Activated T-cell treated with anti-CD3 and anti-CD28 coated beads, Interleukin-2, amount 50 U/mL, for 72 hours (primary cell): Measurements from ENCODE around the gene MAML2. TPM values are rescaled to one million over a fixed set of nuclear protein-coding genes. Genes with fewer than 3 reads are reported as not detected.

ENCODE experiments used
- ATAC-seq, 2 donors: fragments of 150-1000 bp; cut with Tn5 transposase; replicated peaks in 1 of 2; 2 replicates each; pipeline ENCODE4 v1.10.0; 2021; ENCODE audit warnings: moderate library complexity in 2 of 2, mild to moderate bottlenecking in 1 of 2
- DNase-seq, 2 donors: peaks; one replicate each; pipeline ENCODE4 v3.0.0; 2021 to 2022; ENCODE audit warnings: mixed read lengths in 1 of 2
- H3K27ac Mint-ChIP-seq: one replicate; pipeline ENCODE4 v1.8.0; 2022; ENCODE audit warnings: mild to moderate bottlenecking, moderate library complexity, mixed read lengths
- H3K27me3 Mint-ChIP-seq: one replicate; pipeline ENCODE4 v1.8.0; 2022; ENCODE audit warnings: low read depth, mixed read lengths
- H3K36me3 Mint-ChIP-seq, 2 donors: one replicate each; pipeline ENCODE4 v1.8.0; 2022; ENCODE audit warnings: mixed read lengths in 2 of 2, mild to moderate bottlenecking in 1 of 2; ENCODE audit not compliant: insufficient read depth in 2 of 2
- H3K4me1 Mint-ChIP-seq: one replicate; pipeline ENCODE4 v1.8.0; 2022; ENCODE audit warnings: low read depth, mixed read lengths
- H3K4me3 Mint-ChIP-seq, 2 donors: one replicate each; pipeline ENCODE4 v1.8.0; 2022; ENCODE audit warnings: mild to moderate bottlenecking in 2 of 2, mixed read lengths in 2 of 2, moderate library complexity in 2 of 2
- H3K9me3 Mint-ChIP-seq, 2 donors: one replicate each; pipeline ENCODE4 v1.8.0; 2022; ENCODE audit warnings: mixed read lengths in 2 of 2
- total RNA-seq, 2 donors: library from RNA; stranded (reverse); gene quantifications; one replicate each; pipeline ENCODE4 v1.2.3, GENCODE V29; 2022

Gene MAML2
- total RNA-seq, 2 donors from 2014 or later = 30.5 to 34.6 TPM

- peaks cover 36% of the 10 kb centered on the region for H3K4me1 Mint-ChIP-seq
- no peaks in the 10 kb centered on the region for H3K27me3 Mint-ChIP-seq
- peaks cover 2 to 13% of the 10 kb centered on the region in 2 donors for H3K36me3 Mint-ChIP-seq
- H3K4me3 Mint-ChIP-seq = no peak overlapping the region
- DNase-seq (no peak), ATAC-seq (no peak)
- no peaks in the 10 kb centered on the region for H3K9me3 Mint-ChIP-seq
- H3K27ac Mint-ChIP-seq = no peak overlapping the region
These were observed 260.7 kb downstream of the MAML2 start for GRCh38 chr11:96082002-96082899.

- H3K4me1 Mint-ChIP-seq = peaks cover 43% of the 10 kb centered on the region
- no peak overlapping the region for H3K27ac Mint-ChIP-seq
- no peak for DNase-seq
- peaks cover 2 to 13% of the 10 kb centered on the region in 2 donors for H3K36me3 Mint-ChIP-seq
- H3K9me3 Mint-ChIP-seq = no peaks in the 10 kb centered on the region
- H3K4me3 Mint-ChIP-seq = no peak overlapping the region
- no peak for ATAC-seq
- no peaks in the 10 kb centered on the region for H3K27me3 Mint-ChIP-seq
These were observed 261.4 kb downstream of the MAML2 start for GRCh38 chr11:96081561-96081960.

- ATAC-seq (no peak), DNase-seq (no peak)
- peak overlapping the region; percentile 86 for H3K27ac Mint-ChIP-seq
- no peaks in the 10 kb centered on the region for H3K9me3 Mint-ChIP-seq
- peaks cover 62% of the 10 kb centered on the region for H3K4me1 Mint-ChIP-seq
- peak overlapping the region in 1 of 2 donors; percentile 19 for H3K4me3 Mint-ChIP-seq
- H3K27me3 Mint-ChIP-seq = no peaks in the 10 kb centered on the region
- peaks cover 2 to 13% of the 10 kb centered on the region in 2 donors for H3K36me3 Mint-ChIP-seq
These were observed 263.3 kb downstream of the MAML2 start for GRCh38 chr11:96079691-96080090.

- ATAC-seq (peak; percentile 89), DNase-seq (peak; percentile 26 to 40)
- peak overlapping the region; percentile 51 to 60 for H3K4me3 Mint-ChIP-seq
- H3K9me3 Mint-ChIP-seq = no peaks in the 10 kb centered on the region
- H3K27me3 Mint-ChIP-seq = no peaks in the 10 kb centered on the region
- peak overlapping the region; percentile 90 for H3K27ac Mint-ChIP-seq
- peaks cover 2 to 26% of the 10 kb centered on the region in 2 donors for H3K36me3 Mint-ChIP-seq
- peaks cover 84% of the 10 kb centered on the region for H3K4me1 Mint-ChIP-seq
These were observed 267.4 kb downstream of the MAML2 start for GRCh38 chr11:96075532-96075959.

DNA sequence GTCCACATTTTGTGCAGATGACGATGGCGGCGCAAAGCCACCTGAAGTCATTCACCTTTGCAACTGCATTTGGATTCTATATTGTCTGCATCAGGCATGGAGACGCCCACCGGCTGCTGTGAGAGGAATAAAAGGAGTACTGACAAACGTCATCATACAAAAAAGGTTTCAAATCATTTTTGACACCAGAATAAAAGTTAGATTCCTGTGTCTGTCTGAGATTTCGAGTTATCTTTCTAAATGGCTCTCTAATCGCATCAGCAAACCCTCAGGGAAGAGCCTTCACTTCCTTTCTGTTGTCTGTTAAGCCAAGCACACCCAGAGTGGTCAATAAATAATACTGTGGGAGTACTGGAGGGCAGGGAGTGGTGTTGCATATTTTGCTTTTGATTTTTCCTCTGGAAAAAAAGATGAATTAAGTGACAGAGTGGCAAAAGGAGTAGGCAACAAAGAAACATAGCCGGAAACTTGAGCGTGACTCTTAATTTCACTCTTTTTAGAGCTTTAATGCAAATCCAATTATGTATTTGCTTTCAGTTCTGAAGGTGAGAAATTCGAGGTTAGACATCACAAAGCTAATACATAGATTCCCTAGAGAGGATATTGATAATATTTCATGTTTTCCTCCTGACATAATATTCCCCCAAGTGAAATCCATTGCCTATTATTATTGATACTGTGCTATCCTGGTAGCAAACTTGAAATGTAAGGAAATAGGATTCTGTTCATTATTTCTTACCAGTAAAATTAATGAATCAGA lies 268.3 kb downstream of the MAML2 start:
- H3K36me3 Mint-ChIP-seq = peaks cover 2 to 21% of the 10 kb centered on the region in 2 donors
- DNase-seq (no peak), ATAC-seq (no peak)
- H3K4me3 Mint-ChIP-seq = peak overlapping the region; percentile 51 to 60
- no peaks in the 10 kb centered on the region for H3K27me3 Mint-ChIP-seq
- no peaks in the 10 kb centered on the region for H3K9me3 Mint-ChIP-seq
- H3K27ac Mint-ChIP-seq = peak overlapping the region; percentile 90
- H3K4me1 Mint-ChIP-seq = peaks cover 78% of the 10 kb centered on the region

DNA sequence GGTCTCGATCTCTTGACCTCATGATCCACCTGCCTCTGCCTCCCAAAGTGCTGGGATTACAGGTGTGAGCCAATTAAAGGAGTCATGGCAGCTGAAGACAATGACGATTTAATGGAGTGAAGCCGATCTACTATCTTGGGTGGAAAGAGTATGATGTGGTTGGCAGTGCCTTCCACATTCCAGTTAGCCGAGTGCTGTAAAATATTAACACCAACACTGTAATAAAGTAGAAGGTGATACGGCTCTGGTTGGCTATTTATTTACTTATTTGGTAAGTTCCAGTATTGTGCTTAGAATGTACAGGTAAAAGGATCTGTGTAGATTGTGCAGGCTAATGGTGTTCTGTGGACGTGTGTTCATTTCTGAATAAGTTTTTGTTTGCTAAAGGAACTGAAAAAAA lies 269.5 kb downstream of the MAML2 start:
- DNase-seq = no peak
- Mint-ChIP-seq H3K27ac (peak overlapping the region; percentile 32), H3K9me3 (no peaks in the 10 kb centered on the region), H3K4me1 (peaks cover 75% of the 10 kb centered on the region), H3K4me3 (no peak overlapping the region), H3K36me3 (peaks cover 2 to 19% of the 10 kb centered on the region in 2 donors), H3K27me3 (no peaks in the 10 kb centered on the region)
- no peak for ATAC-seq

DNA sequence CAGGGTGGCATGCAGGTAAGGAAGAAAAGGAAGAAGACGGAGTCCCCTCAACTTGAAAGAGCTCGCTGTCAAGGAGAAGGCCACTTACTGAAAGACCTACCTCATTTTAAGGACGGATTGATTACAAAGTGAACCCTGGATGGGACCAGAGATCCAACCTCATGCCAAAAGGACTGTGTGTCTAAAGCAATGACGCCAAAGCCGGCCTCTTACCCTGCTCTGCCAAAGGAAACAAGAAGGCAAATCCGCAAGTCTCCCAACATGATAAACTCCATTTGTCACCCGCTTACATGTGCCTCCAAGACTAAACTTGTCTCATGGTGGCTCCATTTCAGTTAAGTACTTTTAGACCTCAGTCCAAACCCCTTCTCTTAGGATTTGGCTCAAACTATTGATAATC lies 270.4 kb downstream of the MAML2 start:
- ATAC-seq = no peak
- H3K4me1 Mint-ChIP-seq = peaks cover 75% of the 10 kb centered on the region
- no peaks in the 10 kb centered on the region for H3K27me3 Mint-ChIP-seq
- no peaks in the 10 kb centered on the region for H3K9me3 Mint-ChIP-seq
- no peak overlapping the region for H3K27ac Mint-ChIP-seq
- no peak for DNase-seq
- H3K36me3 Mint-ChIP-seq = peaks cover 1 to 16% of the 10 kb centered on the region in 2 donors
- H3K4me3 Mint-ChIP-seq = no peak overlapping the region

DNA sequence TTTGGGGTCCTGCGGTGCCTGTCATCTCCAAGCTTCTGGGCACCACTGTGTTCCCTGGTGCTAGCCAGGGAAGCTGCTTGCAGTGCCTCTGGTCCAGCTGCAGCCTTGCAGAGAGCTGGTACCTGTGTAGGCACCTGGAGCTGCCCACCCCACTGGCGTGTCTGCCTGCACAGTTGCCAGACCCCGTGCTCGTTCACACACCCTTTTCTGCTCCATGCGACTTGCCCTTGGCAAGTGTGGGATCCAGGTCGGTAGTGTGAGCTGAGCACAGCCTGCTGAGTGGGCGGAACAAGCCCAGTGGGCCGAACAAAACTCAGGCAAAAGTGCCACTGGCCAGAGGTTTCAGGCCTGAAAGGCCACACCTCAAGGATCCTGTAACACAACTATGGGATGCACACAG lies 272.5 kb downstream of the MAML2 start:
- DNase-seq (no peak), ATAC-seq (no peak)
- no peak overlapping the region for H3K27ac Mint-ChIP-seq
- H3K9me3 Mint-ChIP-seq = no peaks in the 10 kb centered on the region
- no peak overlapping the region for H3K4me3 Mint-ChIP-seq
- H3K4me1 Mint-ChIP-seq = peaks cover 75% of the 10 kb centered on the region
- H3K36me3 Mint-ChIP-seq = peaks cover 1 to 13% of the 10 kb centered on the region in 2 donors
- H3K27me3 Mint-ChIP-seq = no peaks in the 10 kb centered on the region

- H3K9me3 Mint-ChIP-seq = no peaks in the 10 kb centered on the region
- H3K36me3 Mint-ChIP-seq = peaks cover 1 to 2% of the 10 kb centered on the region in 2 donors
- peak overlapping the region in 1 of 2 donors; percentile 82 for H3K4me3 Mint-ChIP-seq
- H3K27me3 Mint-ChIP-seq = no peaks in the 10 kb centered on the region
- DNase-seq = no peak
- H3K4me1 Mint-ChIP-seq = peaks cover 79% of the 10 kb centered on the region
- ATAC-seq = no peak
- H3K27ac Mint-ChIP-seq = peak overlapping the region; percentile 98
These were observed 275.8 kb downstream of the MAML2 start for GRCh38 chr11:96067160-96067559.

DNA sequence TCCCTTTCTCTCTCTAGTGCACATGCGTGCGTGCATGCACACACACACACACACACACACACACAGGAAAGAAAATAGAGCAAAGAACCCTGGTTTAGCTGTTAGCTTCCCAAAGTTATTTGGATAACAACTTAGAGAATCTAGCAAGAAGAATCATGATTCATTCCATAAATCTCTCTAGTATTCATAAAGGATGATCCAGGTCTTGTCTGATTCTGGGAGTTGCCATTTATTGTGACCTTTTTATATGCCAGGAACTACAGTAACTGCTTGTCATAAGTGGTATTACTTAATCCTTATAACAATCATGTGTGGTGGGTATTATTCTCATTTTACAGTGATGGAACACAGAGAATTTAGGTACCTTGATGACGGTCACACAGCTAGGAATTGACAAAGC lies 277.6 kb downstream of the MAML2 start:
- Mint-ChIP-seq H3K4me3 (peak overlapping the region in 1 of 2 donors; percentile 11), H3K4me1 (peaks cover 87% of the 10 kb centered on the region), H3K27ac (peak overlapping the region; percentile 74), H3K36me3 (peaks cover 0 to 1% of the 10 kb centered on the region in 2 donors), H3K9me3 (no peaks in the 10 kb centered on the region), H3K27me3 (no peaks in the 10 kb centered on the region)
- no peak for DNase-seq
- no peak for ATAC-seq

GRCh38 chr11:96063886-96064285 lies 279.1 kb downstream of the MAML2 start:
- H3K4me3 Mint-ChIP-seq = peak overlapping the region; percentile 42 to 56
- H3K4me1 Mint-ChIP-seq = peaks cover 96% of the 10 kb centered on the region
- DNase-seq (no peak), ATAC-seq (no peak)
- H3K27me3 Mint-ChIP-seq = no peaks in the 10 kb centered on the region
- H3K36me3 Mint-ChIP-seq = peaks cover 2 to 4% of the 10 kb centered on the region in 2 donors
- H3K27ac Mint-ChIP-seq = peak overlapping the region; percentile 97
- H3K9me3 Mint-ChIP-seq = no peaks in the 10 kb centered on the region

GRCh38 chr11:96063053-96063452 lies 279.9 kb downstream of the MAML2 start:
- Mint-ChIP-seq H3K9me3 (no peaks in the 10 kb centered on the region), H3K4me1 (peaks cover 95% of the 10 kb centered on the region), H3K4me3 (peak overlapping the region; percentile 63 to 83), H3K27me3 (no peaks in the 10 kb centered on the region), H3K36me3 (peaks cover 2 to 6% of the 10 kb centered on the region in 2 donors), H3K27ac (peak overlapping the region; percentile 97)
- peak; percentile 39 to 51 for DNase-seq
- peak; percentile 72 to 76 for ATAC-seq

DNA sequence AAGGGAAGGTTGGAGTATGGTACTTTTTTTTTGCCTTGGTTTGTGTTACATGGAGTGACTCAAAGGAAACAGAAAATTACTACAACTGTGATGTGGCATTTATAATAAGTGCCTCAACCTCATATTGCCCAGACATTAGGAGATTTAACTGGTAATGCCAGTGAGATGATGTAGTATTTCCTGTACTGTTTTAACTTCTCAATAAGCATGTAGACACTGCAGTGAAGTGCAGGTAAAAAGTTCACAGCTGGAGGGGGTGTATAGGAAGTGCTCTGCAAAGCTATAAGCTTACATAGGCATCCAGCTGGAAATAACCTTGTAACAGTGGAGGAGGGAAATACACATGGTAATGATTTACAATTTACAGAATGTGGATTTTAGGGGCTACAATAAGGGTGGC lies 280.9 kb downstream of the MAML2 start:
- peaks cover 4 to 5% of the 10 kb centered on the region in 2 donors for H3K36me3 Mint-ChIP-seq
- H3K27ac Mint-ChIP-seq = peak overlapping the region; percentile 97
- peak overlapping the region; percentile 63 to 83 for H3K4me3 Mint-ChIP-seq
- H3K9me3 Mint-ChIP-seq = no peaks in the 10 kb centered on the region
- DNase-seq (peak; percentile 45 to 51), ATAC-seq (peak; percentile 84 to 85)
- H3K27me3 Mint-ChIP-seq = no peaks in the 10 kb centered on the region
- H3K4me1 Mint-ChIP-seq = peaks cover 95% of the 10 kb centered on the region
